ENCODE measurements around the gene LIMK1. TPM values are rescaled to one million over a fixed set of nuclear protein-coding genes. Genes with fewer than 3 reads are reported as not detected.
A peak's percentile ranks its signal among the peaks of the same experiment; 100 is the strongest.
"Not testable (repeated sequence)": the region's sequence is repeated elsewhere in the genome, so short reads cannot be mapped to it uniquely, and the experiment has no call there.

LIMK1 gene
- total and polyA plus RNA-seq, 5 donors: 7.6 to 13.5 (median 11.5) TPM

DNA sequence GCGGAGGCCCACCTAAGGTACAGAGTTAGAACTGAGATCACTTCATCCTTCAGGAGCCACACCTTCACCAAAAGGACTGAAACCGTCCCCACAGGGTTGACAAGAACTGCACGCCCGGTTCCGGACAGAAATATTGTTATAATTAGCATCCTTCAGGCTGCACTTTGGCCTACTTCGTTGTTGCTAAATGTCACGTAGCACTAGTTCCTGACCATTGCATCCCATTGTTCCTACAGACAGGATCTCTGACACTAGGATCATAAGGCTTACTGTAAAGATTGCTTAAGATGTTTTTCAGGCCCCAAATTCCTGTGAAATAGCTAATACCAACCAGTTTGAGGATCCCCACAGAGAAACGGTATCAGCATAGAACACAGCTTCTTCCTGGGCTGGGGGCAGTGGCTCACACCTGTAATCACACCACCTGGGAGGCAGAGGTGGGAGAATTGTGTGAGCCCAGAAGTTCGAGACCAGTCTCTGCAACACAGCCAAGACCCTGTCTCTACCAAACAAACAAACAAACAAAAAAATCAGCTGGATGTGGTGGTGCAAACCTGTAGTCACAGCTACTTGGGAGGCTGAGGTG lies 72.3 kb downstream of the LIMK1 start:
- Histone ChIP-seq H3K4me3 (ENCODE audit: low read length) (no peak overlapping the region), H3K27me3 (ENCODE audit: control insufficient read depth, insufficient read depth) (no peaks in the 10 kb centered on the region), H3K27ac (ENCODE audit: low read length) (no peak overlapping the region), H3K9me3 (ENCODE audit: control insufficient read depth, low read length) (no peaks in the 10 kb centered on the region), H3K4me1 (ENCODE audit: control insufficient read depth, insufficient read depth, low read length) (no peaks in the 10 kb centered on the region)
- DNase-seq: no peak
- 77% methylated on average over 9 of the region's 9 CpGs for WGBS
- intact Hi-C loops (cut with DNase I): no loop called here
- ATAC-seq: no peak

DNA sequence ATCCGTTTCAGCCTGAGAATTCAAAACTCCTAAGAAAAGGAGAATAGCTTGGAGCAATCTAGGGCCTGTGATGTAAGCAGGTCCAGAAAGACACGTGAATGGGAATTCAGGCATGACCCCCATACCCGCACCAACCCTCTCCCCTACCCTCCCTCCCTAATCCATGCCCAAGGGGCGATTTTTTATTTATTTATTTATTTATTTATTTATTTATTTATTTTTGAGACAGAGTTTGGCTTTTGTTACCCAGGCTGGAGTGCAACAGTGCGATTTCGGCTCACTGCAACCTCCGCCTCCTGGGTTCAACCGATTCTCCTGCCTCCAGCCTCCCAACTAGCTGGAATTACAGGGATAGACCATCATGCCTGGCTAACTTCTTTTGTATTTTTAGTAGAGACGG lies 74.0 kb downstream of the LIMK1 start:
- 95% methylated on average over 9 of the region's 9 CpGs for WGBS
- H3K27me3 ChIP-seq (ENCODE audit: control insufficient read depth, insufficient read depth): no peaks in the 10 kb centered on the region
- no peak overlapping the region for H3K27ac ChIP-seq (ENCODE audit: low read length)
- ATAC-seq (no peak), DNase-seq (no peak)
- H3K4me3 ChIP-seq (ENCODE audit: low read length): no peak overlapping the region
- no peaks in the 10 kb centered on the region for H3K4me1 ChIP-seq (ENCODE audit: control insufficient read depth, insufficient read depth, low read length)
- intact Hi-C loops (cut with DNase I): no loop called here
- H3K9me3 ChIP-seq (ENCODE audit: control insufficient read depth, low read length): no peaks in the 10 kb centered on the region

DNA sequence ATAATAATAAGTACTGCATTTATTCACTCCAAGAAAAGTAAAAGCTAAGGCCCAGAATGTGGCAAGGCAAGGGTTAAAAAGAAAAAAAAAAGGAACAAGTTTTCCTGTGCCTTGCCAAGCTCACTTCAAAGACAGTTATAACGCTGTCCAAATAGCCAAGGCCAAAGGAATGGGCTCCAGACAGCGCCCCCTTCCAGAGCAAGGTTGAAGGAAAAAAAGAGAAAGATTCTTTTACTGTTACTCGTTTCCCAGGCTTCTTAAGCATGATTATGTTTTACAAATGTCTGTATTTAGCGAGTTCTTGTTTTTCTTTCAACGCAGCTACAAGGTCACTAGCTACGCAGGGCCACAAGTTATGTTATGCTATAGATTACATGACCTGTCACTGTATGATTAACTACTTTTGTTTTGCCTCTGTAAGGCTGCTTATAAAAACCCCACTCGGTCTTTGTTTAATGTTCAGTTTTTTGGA lies 81.4 kb downstream of the LIMK1 start:
- DNase-seq (no peak), ATAC-seq (no peak)
- H3K27me3 ChIP-seq (ENCODE audit: control insufficient read depth, insufficient read depth): no peaks in the 10 kb centered on the region
- 42% methylated on average over 7 of the region's 7 CpGs for WGBS
- intact Hi-C loops (cut with DNase I): no loop called here
- no peak overlapping the region for H3K4me3 ChIP-seq (ENCODE audit: low read length)
- no peaks in the 10 kb centered on the region for H3K9me3 ChIP-seq (ENCODE audit: control insufficient read depth, low read length)
- no peaks in the 10 kb centered on the region for H3K4me1 ChIP-seq (ENCODE audit: control insufficient read depth, insufficient read depth, low read length)
- H3K27ac ChIP-seq (ENCODE audit: low read length): no peak overlapping the region

DNA sequence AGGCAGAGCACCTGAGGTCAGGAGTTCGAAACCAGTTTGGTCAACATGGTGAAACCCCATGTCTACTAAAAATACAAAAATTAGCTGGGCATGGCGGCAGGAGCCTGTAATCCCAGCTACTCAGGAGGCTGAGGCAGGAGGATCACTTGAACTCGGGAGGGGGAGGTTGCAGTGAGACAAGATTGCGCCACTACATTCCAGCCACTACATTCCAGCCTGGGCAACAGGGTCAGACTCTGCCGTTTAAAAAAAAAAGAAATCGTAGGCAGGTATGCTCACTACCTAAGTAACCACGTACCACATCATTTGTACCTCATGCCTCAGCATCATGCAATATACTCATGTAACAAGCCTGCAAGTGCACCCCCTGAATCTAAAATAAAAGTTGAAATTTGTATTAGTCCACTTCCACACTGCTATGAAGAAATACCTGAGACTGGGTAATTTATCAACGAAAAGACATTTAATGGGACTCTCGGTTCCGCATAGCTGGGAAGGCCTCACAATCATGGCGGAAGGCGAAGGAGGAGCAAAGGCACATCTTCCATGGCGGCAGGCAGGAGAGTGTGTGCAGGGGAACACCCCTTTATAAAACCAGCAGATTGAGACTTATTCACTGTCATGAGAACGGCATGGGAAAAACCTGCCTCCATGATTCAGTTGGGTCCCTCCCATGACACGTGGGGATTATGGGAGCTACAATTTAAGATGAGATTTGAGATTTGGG lies 82.4 kb downstream of the LIMK1 start:
- 97% methylated on average over 15 of the region's 15 CpGs for WGBS
- DNase-seq (no peak), ATAC-seq (no peak)
- Histone ChIP-seq H3K4me1 (ENCODE audit: control insufficient read depth, insufficient read depth, low read length) (no peaks in the 10 kb centered on the region), H3K4me3 (ENCODE audit: low read length) (no peak overlapping the region), H3K27ac (ENCODE audit: low read length) (no peak overlapping the region), H3K27me3 (ENCODE audit: control insufficient read depth, insufficient read depth) (no peaks in the 10 kb centered on the region), H3K9me3 (ENCODE audit: control insufficient read depth, low read length) (no peaks in the 10 kb centered on the region)
- intact Hi-C loops (cut with DNase I): no loop called here

DNA sequence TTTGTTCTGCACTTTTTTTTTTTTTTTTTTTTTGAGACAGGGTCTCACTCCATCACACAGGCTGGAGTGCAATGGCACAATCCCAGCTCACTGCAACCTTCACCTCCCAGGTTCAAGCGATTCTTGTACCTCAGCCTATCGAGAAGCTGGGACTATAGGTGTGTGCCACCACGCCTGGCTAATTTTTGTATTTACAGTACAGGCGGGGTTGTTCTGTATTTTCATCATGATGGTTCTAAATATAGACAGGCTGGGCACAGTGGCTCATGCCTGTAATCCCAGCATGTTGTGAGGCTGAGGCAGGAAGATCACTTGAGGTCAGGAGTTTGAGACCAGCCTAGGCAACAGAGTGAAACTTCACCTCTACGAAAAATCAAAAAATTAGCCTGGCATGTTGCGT lies 83.7 kb downstream of the LIMK1 start:
- H3K27ac ChIP-seq (ENCODE audit: low read length); DNase-seq; H3K4me1 ChIP-seq (ENCODE audit: control insufficient read depth, insufficient read depth, low read length); H3K4me3 ChIP-seq (ENCODE audit: low read length); H3K27me3 ChIP-seq (ENCODE audit: control insufficient read depth, insufficient read depth); H3K9me3 ChIP-seq (ENCODE audit: control insufficient read depth, low read length); intact Hi-C loops (cut with DNase I): not testable (repeated sequence)
- ATAC-seq: peak in 1 of 2 donors; percentile 15
- WGBS: 87% methylated on average over 6 of the region's 6 CpGs

Other genes starting within 250 kb of the LIMK1 start
- under 1 TPM in 3 of 4 donors, not detected in 1; 0.48 to 0.64 (median 0.53) TPM for gene METTL27, start 241.3 kb upstream of the LIMK1 start, total RNA-seq
- 0.38 TPM for gene METTL27, start 241.3 kb upstream of the LIMK1 start, polyA plus RNA-seq
- gene TMEM270, start 222.6 kb upstream of the LIMK1 start, total RNA-seq: not detected
- not detected for gene TMEM270, start 222.6 kb upstream of the LIMK1 start, polyA plus RNA-seq
- gene ELN, start 55.6 kb upstream of the LIMK1 start, total RNA-seq: 100 to 1,000 TPM in 3 of 4 donors, 10 to 100 TPM in 1; 100.0 to 323 (median 120) TPM
- 73.4 TPM for gene ELN, start 55.6 kb upstream of the LIMK1 start, polyA plus RNA-seq
- 100 to 1,000 TPM; 186 to 223 (median 202) TPM for gene EIF4H, start 90.6 kb downstream of the LIMK1 start, total RNA-seq
- gene EIF4H, start 90.6 kb downstream of the LIMK1 start, polyA plus RNA-seq: 139 TPM
- 1 to 10 TPM; 2.4 to 5.1 (median 3.8) TPM for gene LAT2, start 126.2 kb downstream of the LIMK1 start, total RNA-seq
- gene LAT2, start 126.2 kb downstream of the LIMK1 start, polyA plus RNA-seq: 2.1 TPM
- 10 to 100 TPM in 1 of 4 donors, 1 to 10 TPM in 3; 8.9 to 11.5 (median 9.1) TPM for gene RFC2, start 170.6 kb downstream of the LIMK1 start, total RNA-seq
- gene RFC2, start 170.6 kb downstream of the LIMK1 start, polyA plus RNA-seq: 9.4 TPM
- gene CLIP2, start 205.6 kb downstream of the LIMK1 start, total RNA-seq: 1 to 10 TPM; 7.2 to 9.4 (median 8.9) TPM
- 6.3 TPM for gene CLIP2, start 205.6 kb downstream of the LIMK1 start, polyA plus RNA-seq